Measurements from ENCODE around the gene DPEP2NB.

- no peak for TF ChIP-seq ZBTB33 (IDR thresholded peaks at IDR 0.05)
- TF ChIP-seq CTCF (IDR thresholded peaks at IDR 0.05; ENCODE audit: low read depth, low read length, missing input control): no peak
- no peak for TF ChIP-seq FOXA1 (IDR thresholded peaks at IDR 0.05)
- TF ChIP-seq ATF3 (IDR thresholded peaks at IDR 0.05): no peak
- no peak for TF ChIP-seq EGR1 (IDR thresholded peaks at IDR 0.05; ENCODE audit: low read depth in 2 of 2)
- TF ChIP-seq RAD21 (IDR thresholded peaks at IDR 0.05): no peak
- no peak for TF ChIP-seq TAF1 (conservative IDR thresholded peaks at IDR 0.05)
- no peak for TF ChIP-seq JUND (IDR thresholded peaks at IDR 0.05)
- no peak for TF ChIP-seq SP1 (IDR thresholded peaks at IDR 0.05)
- no peak for TF ChIP-seq YY1 (IDR thresholded peaks at IDR 0.05)
Measured at GRCh38 chr16:68009157-68009735, 6.5 kb downstream of the DPEP2NB start.

Measured in liver (tissue), 3 donors.